Stimulated activated CD4-positive, alpha-beta T cell treated with anti-CD3 and anti-CD28 coated beads, Interleukin-12 subunit alpha, Interleukin-12 subunit beta, amount 100 ng/mL, for 24 hours (primary cell): ENCODE data around the gene USP32.

Experiments used
- DNase-seq, 2 experiments: peaks; one replicate each; pipeline ENCODE4 v3.0.0-alpha.2; 2020; ENCODE audit warnings: low read depth in 2 of 2

Gene USP32

DNA sequence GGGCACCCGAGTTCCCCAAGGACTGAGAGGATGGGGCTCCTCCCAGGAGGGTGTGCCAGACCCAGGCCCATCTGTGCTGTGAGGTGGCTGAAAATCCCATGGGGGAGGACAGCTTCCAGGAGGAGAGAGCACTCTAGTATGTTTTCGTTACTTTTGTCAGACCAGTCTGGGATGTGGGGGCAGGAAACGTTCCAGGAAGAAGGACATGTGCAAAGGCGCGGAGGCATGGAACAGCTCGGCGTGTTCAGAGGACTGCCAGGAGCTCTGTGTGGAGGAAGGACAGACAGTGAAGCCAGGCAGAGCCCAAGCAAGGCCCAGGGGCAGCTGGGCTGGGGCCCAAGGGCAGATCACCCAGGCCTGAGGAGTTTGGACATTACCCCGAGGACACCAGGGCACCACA, 235.2 kb downstream of the USP32 start:
- no peak for DNase-seq

DNA sequence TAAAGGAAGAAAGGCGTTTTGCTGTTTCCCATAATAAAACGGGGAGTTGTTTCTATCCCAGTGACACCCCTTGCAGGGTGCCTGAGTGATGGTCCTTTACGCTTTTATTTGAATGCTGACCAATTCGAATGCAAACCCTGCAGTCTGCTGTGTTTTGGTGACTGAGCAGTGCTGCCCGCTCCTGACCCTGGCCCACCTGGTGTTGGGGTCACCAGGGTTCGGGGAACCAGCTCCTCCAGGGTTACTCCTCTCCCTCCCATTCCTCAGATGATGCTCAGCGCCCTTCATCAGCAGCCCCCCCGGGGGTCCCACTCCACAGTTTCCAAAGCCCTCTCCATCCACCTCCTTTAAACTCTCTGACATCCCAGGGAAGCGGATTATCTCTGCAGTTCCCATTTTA, 236.1 kb downstream of the USP32 start:
- DNase-seq = no peak

DNA sequence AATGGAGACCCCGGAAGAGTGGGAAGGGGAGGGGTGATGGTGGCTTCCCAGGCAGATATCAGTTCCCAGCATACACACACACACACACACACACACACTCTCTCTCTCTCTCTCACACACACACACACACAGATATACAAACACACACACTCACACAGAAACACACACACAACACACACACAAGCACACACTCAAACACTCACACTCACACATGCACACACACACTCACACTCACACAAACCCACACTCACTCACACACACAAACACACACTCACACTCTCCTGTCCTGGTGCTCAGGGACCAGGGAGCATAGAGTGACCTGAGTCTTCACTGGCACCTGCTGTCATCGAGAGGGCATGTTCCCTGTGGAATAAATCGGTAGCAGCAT, 236.5 kb downstream of the USP32 start:
- no peak for DNase-seq

GRCh38 chr17:60154616-60155426, 237.1 kb downstream of the USP32 start:
- DNase-seq = no peak

DNA sequence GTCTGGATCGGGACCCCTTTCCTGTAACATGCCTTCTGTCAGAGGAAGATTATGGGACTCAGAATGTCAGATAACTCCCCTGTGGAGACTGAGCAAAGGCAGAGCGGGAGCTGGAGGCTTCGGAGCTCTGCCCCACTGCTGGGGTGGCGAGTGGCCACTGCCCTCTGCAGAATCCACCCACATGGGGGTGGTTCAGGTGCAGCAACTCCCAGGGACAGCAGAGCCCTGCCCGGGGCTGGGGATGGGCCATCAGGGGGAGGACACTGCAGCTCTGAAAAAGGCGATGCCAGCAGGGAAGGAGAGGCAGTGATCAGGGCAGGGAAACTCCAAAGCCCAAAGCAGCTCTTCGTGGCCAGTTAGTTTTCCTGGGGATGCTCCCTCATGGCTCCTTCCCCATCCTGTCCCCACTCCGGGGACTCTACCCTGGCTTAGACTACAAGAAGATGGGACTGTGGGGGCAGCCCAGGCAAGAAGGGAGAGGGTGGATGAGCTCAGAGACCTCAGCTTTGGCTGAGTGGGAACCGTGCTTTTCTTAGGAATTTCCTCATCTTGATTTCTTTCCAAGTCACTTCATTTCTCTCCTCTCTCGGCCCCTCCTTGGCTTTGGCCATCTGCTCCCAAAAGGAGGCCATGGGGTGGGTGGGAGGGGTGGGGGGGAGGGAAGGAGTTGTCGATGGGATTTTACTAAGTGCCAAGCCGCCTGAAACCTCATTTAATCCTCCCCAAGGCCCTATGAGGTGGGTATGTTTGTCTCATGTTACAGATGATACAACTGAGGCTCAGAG, 238.1 kb downstream of the USP32 start:
- no peak for DNase-seq

DNA sequence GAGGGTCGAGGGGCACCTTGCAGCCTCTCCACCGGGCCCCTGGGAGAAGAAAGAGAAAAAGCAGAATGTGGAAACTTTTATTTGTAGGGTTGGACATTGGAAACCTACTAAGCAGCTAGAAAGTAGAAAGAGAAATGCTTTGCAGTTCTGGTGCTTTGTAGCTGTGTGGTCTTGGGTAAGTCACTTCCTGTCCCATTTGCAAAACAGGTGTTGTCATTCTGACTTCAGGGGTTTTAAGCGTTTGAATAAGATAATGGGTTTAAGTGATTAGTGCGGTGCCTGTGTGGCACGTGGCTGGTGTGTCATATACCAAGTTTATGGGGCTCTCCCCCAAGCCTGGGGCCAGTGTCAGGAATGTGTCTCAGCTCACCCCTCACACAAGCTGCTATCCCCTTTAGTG, 240.6 kb downstream of the USP32 start:
- no peak for DNase-seq

DNA sequence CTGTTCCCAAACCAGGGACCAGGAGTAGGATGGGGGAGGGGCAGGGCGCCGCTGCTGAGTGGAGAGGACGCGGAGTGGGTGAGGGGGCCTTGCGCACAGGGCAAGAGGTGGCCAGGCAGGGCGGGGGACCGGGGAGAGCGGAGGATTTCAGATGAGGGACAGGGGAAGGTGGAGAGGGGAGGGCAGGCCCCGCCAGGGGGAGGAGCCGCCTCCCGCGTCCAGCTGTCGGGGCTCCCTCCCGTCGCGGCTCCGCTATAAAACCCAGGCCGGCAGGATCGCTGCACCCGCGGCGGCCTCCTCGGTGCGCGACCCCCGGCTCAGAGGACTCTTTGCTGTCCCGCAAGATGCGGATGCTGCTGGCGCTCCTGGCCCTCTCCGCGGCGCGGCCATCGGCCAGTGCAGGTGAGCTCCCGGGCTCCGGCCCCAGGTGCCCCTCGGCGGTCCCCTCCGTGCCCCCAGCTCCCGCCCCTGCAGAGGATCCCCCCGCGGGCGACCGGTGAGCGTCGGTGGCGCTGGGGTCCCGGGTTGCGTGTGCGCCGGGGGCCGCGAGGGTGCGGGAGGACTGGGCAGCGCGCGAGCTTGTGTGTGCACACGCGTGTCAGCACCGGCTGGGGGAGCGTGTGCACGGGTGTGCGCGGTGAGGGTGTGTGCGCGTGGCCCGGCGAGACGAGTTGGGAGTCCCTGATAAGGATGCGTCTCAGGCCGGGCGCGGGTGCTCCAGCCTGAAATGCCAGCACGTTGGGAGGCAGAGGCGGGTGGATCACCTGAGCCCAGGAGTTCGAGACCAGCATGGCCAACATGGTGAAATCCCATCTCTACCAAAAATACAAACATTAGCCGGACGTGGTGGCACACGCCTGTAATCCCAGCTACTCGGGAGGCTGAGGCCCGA, 242.0 kb downstream of the USP32 start, which contains the start of gene CA4:
CA4 (plus strand) TSS at position 283 of the 892 bp plus-strand sequence; CDS start at position 345, 62 bp downstream.
- DNase-seq = no peak

- DNase-seq = no peak
Measured at GRCh38 chr17:60148373-60148772, 243.6 kb downstream of the USP32 start.

DNA sequence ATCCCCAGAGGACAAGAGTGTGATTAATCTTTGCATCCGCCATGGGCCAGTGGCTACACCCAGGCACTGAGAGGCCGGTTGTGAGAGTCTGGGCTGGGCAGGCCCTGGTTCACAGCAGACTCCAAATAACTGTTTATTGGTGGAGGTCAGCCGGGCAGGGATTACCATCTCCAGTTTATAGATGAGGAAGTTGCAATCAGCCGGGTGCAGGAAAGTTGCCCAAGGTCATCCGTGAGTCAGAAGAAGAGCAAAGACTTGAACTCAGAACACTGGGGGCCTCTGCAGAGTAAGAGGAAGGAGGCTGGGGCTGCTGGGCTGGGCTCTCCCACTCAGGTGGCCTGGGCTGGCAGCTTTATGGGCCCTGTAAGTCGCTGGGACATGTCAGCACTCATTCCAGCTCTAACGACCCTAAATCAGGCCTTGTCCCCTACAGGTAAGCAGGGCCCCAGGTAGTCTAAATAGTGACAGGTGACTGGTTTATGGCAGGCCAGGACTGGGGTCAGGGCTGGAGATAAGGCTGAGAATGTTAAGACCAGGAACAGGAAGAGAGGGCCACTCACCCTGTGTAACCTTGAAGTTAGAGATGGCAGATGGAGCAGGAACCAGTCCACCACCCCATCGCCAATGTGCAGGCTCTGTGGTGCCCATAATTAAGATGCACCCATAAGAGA, 244.2 kb downstream of the USP32 start:
- no peak for DNase-seq

DNA sequence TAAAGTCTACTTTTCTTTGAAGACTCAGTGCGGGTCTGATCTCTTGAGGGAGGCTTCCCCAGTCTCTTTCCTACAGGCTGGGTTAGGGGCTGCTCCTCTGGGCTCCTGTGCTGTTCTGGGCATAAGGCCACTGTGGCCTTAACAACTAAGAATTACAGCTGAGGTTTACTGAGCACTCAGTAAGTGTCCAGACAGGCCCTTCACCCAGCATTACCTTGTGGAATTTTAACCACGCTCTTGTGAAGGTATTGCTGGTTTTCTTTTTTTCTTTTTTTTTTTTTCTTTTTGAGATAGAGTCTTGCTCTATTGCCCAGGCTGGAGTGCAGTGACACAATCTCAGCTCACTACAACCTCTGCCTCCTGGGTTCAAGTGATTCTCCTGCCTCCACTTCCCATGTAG, 245.7 kb downstream of the USP32 start:
- DNase-seq = no peak

DNA sequence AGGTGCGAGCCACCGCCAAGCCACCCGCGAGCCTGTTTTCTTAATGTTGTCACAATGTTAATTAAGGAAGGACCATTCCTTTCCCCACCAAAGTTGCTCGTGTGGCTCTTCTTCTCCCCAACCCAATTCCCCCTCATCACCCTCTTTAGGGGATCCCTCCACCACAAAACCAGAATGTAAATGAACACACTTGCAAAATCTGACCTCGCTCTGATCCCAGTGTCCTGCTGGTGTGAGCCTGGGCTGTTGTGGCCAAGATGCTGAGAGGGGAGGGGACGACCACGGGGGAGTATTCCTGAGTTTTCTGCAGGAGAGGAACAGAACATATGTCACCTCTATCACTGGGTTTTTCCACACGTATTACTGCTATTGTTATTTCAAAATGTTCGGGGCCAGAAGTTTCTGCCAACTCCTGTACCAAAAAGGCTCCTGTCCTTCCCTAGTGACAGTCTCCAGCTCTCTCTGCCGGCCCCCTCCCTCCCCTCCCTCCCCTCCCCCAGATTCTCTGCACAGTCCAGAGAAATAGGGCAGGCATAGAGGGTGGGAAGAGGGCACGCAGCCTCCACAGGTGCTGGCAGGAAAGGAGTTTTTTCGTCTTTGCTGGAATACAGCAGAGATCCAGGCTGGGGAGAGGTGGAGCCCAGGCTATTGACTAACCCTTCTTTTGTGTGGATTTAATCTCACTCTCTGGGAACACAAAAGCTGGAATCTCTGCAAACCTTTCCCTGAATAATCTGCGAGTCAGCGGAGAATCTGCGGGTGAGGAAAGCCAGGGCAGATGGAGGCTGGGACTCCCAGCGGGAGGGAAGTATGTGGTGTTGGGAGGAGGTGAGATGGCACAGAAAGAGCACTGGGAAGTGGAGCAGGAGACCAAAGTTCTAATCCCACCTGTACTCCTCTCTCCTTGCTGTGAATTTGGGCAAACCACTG, 246.7 kb downstream of the USP32 start:
- DNase-seq = no peak

GRCh38 chr17:60142872-60143499, 248.9 kb downstream of the USP32 start:
- DNase-seq = peak; percentile 48 to 81

DNA sequence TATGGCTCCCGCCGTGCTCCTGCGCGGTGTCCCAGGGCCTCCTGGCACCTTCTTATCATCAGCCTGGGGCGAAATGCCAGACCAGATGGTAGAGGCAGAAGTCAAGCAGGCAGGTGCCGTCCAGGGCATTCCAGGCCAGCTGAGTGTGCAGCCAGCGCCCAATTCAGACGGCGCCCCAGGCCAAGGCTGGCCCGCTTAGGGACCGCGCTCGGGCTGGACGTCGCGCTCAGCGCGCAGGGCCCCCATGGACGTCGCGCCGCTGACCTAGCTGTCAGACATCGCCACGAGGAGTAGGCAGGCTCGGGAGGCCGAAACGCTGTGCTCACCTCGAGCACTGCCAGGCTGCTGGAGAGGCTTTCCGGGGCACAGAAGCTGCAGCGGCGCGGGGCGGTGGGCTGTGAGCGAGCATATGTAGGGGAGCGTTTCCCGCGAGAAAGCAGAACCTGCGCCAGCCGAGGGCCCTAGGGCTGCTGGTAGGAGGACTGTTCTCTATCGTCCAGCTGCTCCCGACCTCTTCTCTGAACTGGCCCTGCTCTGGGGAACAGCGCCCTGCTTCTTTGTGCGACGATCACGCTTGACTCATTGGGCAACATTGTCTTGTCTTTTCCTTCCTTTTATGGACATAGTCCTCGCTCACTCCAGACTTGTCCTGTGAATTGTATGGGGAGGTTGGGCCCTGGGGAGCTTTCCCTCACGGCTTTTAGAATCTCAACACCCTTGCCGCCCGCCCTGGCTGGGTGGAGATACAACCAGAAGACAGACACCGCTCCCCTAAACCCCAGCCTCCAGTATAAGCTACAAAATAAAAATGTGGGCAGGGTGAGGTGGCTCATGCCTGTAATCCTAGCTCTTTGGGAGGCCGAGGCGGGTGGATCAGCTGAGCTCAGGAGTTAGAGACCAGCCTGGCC, 250.6 kb downstream of the USP32 start:
- DNase-seq = no peak

GRCh38 chr17:60139438-60140285, 252.3 kb downstream of the USP32 start:
- peak; percentile 24 to 57 for DNase-seq

DNA sequence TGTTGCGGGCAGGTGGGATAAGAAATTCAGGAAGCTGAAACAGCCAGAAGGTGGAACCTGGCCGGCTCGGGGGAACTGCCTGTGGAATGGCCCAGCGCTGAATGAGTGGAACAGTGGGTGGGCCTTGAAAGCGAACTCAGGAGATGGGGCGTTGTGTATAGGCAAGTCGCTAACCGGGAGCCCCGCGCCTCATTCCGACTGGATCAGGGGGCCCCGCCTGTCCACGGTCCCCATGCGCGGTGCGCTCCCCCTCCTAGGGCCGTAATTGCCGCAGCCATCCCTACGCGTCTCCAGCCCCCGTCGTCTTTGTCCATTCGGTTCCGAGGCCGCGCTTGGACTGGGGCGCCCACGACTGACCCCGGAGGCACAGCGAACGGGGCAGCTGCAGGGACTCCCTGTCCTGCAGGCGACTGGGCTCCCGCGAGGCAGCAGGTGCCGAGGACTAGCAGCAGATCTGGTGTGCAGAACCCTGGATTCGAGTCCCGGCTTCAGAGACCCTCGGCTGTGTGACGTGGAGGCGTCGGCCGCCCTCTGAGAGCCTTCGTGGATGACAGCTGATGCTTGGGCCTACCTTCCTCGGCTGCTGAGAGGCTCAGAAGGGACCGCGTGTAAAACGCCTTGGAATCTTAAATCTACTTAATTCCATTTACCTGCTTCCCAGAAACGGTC, 253.0 kb downstream of the USP32 start:
- DNase-seq = no peak

DNA sequence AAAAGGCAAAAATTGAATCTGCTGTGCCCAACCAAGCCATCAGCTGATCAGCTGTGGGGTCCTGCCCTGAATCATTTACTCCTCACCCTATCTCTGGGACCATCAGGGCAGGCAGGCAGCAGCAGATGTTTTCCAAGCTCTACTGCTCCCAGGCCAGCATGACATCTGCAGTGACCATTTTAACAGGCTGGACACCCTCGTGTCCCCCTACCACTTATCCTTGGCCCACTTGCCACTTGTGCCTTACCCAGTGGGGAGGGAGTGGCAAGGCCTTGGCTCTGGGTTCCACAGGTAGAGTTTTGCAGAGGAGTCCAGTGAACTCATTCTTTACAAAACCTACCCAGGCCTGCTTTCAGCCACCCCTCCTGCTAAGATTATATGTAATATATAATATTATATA, 254.2 kb downstream of the USP32 start:
- DNase-seq = no peak

GRCh38 chr17:60135951-60136666, 255.8 kb downstream of the USP32 start:
- no peak for DNase-seq
